Stimulated activated naive CD8-positive, alpha-beta T cell treated with anti-CD3 and anti-CD28 coated beads, Interleukin-15, amount 100 ng/mL, for 72 hours (primary cell): Measurements from ENCODE around the gene FAM9A.
"Not testable (repeated sequence)": the region's sequence is repeated elsewhere in the genome, so short reads cannot be mapped to it uniquely, and the experiment has no call there.

Experiments
- ATAC-seq: fragments of 150-1000 bp; cut with Tn5 transposase; 2 replicates; pipeline ENCODE4 v1.10.0; 2021; ENCODE audit warnings: mild to moderate bottlenecking, moderate library complexity
- DNase-seq, 2 donors: peaks; one replicate each; pipeline ENCODE4 v3.0.0; 2021 to 2022
- H3K27ac Mint-ChIP-seq, 2 donors: one replicate each; pipeline ENCODE4 v1.8.0; 2022; ENCODE audit warnings: mild to moderate bottlenecking in 2 of 2, mixed read lengths in 2 of 2, moderate library complexity in 2 of 2
- H3K27me3 Mint-ChIP-seq: one replicate; pipeline ENCODE4 v1.8.0; 2022; ENCODE audit warnings: mixed read lengths
- H3K4me1 Mint-ChIP-seq: one replicate; pipeline ENCODE4 v1.8.0; 2022; ENCODE audit warnings: mild to moderate bottlenecking, mixed read lengths
- H3K4me3 Mint-ChIP-seq, 2 donors: one replicate each; pipeline ENCODE4 v1.8.0; 2022; ENCODE audit warnings: mild to moderate bottlenecking in 2 of 2, mixed read lengths in 2 of 2, moderate library complexity in 1 of 2
- H3K9me3 Mint-ChIP-seq, 2 donors: one replicate each; pipeline ENCODE4 v1.8.0; 2022; ENCODE audit warnings: mixed read lengths in 2 of 2

FAM9A gene

GRCh38 chrX:8820910-8821527 lies 19.8 kb upstream of the FAM9A start:
- Mint-ChIP-seq H3K4me3 (no peak overlapping the region), H3K4me1 (no peaks in the 10 kb centered on the region), H3K9me3 (no peaks in the 10 kb centered on the region), H3K27me3 (peaks cover 18% of the 10 kb centered on the region), H3K27ac (no peak overlapping the region)
- DNase-seq (no peak), ATAC-seq (no peak)

- H3K4me3 Mint-ChIP-seq = no peak overlapping the region
- no peaks in the 10 kb centered on the region for H3K9me3 Mint-ChIP-seq
- no peak overlapping the region for H3K27ac Mint-ChIP-seq
- no peaks in the 10 kb centered on the region for H3K4me1 Mint-ChIP-seq
- DNase-seq (peak in 1 of 2 donors; percentile 8), ATAC-seq (no peak)
- peaks cover under 1% of the 10 kb centered on the region for H3K27me3 Mint-ChIP-seq
These were observed 14.4 kb upstream of the FAM9A start for GRCh38 chrX:8815460-8816065.

- Mint-ChIP-seq H3K4me1 (no peaks in the 10 kb centered on the region), H3K27me3 (no peaks in the 10 kb centered on the region), H3K27ac (no peak overlapping the region), H3K9me3 (no peaks in the 10 kb centered on the region), H3K4me3 (no peak overlapping the region)
- DNase-seq = no peak
- ATAC-seq = no peak
These were observed 11.9 kb upstream of the FAM9A start for GRCh38 chrX:8813036-8813435.

- no peak for DNase-seq
- Mint-ChIP-seq H3K27ac (no peak overlapping the region), H3K9me3 (no peaks in the 10 kb centered on the region), H3K4me3 (no peak overlapping the region), H3K4me1 (no peaks in the 10 kb centered on the region), H3K27me3 (peaks cover 4% of the 10 kb centered on the region)
- no peak for ATAC-seq
These were observed 10.4 kb upstream of the FAM9A start for GRCh38 chrX:8811611-8812010.

GRCh38 chrX:8808661-8809060 lies 7.5 kb upstream of the FAM9A start:
- H3K27me3 Mint-ChIP-seq = peaks cover 11% of the 10 kb centered on the region
- no peak for ATAC-seq

DNA sequence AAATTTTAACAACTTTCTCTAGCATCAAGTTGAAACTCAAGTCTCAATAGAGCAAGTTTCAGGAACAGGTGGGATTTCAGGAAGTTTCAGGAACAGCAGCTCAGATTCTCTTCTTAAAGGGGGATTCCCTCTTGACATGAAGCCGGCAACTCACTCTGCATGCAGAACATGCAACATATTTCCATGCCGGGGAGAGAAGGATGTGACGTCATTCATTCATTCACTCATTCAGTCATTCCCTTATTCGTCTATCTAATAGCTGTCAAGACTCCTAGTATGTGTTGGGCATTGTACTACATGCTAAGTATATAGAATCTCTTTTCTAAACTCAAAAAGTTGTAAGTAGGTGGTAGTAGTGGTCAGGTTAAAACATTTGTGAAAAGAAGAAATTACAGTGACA lies 4.8 kb upstream of the FAM9A start:
- H3K27me3 Mint-ChIP-seq = peaks cover 18% of the 10 kb centered on the region

More at GRCh38 chrX:8808661-8809060, 7.5 kb upstream of the FAM9A start:
- Mint-ChIP-seq H3K27ac (no peak overlapping the region), H3K4me1 (no peaks in the 10 kb centered on the region), H3K9me3 (no peaks in the 10 kb centered on the region), H3K4me3 (no peak overlapping the region)
- no peak for DNase-seq

GRCh38 chrX:8805046-8805445 lies 3.9 kb upstream of the FAM9A start:
- no peaks in the 10 kb centered on the region for H3K9me3 Mint-ChIP-seq
- no peaks in the 10 kb centered on the region for H3K4me1 Mint-ChIP-seq
- DNase-seq (no peak), ATAC-seq (no peak)
- peaks cover 18% of the 10 kb centered on the region for H3K27me3 Mint-ChIP-seq
- H3K27ac Mint-ChIP-seq = no peak overlapping the region
- H3K4me3 Mint-ChIP-seq = no peak overlapping the region

More for the DNA sequence above, 4.8 kb upstream of the FAM9A start:
- Mint-ChIP-seq H3K4me3 (no peak overlapping the region), H3K9me3 (no peaks in the 10 kb centered on the region), H3K27ac (no peak overlapping the region), H3K4me1 (no peaks in the 10 kb centered on the region)
- DNase-seq (no peak), ATAC-seq (no peak)

DNA sequence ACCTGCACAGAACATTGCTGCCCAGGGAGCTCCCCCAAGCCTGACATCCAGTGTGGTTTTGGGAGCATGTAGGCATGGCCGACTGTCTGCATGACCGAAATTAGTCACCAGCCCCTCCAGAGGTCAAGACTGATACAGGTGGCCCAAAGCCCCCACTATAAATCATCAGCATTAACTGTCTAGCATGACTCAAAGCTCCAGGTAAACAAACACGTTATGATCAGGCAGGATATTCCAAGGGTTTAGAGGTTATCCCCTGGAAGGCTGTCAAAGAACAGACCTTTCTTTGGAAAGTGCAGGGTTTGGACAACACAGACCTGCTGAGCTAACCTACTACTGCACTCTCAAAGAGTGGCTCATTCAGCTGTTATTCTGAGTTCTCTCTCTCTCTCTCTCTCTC lies 2.1 kb upstream of the FAM9A start:
- Mint-ChIP-seq H3K4me1 (no peaks in the 10 kb centered on the region), H3K4me3 (no peak overlapping the region), H3K9me3 (no peaks in the 10 kb centered on the region), H3K27ac (no peak overlapping the region), H3K27me3 (peaks cover 18% of the 10 kb centered on the region)
- ATAC-seq (no peak), DNase-seq (no peak)

DNA sequence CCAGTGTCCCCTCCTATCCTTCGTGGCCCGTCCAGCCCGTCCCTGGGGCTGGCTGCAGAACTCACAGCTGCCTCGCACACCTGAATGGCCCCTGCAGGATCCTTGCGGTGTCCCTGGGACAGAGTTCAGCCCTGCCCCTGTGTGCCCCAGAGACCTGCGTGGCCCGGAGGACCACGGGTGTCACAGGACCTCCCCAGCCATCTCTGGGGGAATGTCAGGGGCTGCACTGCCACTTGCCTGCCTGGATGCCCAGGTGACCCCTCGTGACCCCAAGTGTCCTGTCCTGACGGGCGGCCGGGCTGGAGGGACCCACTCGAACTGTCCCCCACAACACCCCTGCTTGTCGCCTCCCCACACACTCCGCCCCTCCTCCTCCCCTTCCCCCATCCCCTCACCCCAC lies 832 bp downstream of the FAM9A start:
- not testable (repeated sequence) for H3K27ac Mint-ChIP-seq, H3K4me3 Mint-ChIP-seq, H3K9me3 Mint-ChIP-seq, H3K4me1 Mint-ChIP-seq, DNase-seq
- ATAC-seq = peak; percentile 28
- H3K27me3 Mint-ChIP-seq = peaks cover 11% of the 10 kb centered on the region

- H3K27me3 Mint-ChIP-seq = peaks cover 22% of the 10 kb centered on the region
- not testable (repeated sequence) for H3K4me1 Mint-ChIP-seq, DNase-seq, H3K27ac Mint-ChIP-seq, ATAC-seq, H3K4me3 Mint-ChIP-seq, H3K9me3 Mint-ChIP-seq
These were observed 1.9 kb downstream of the FAM9A start for GRCh38 chrX:8799281-8799680.

DNA sequence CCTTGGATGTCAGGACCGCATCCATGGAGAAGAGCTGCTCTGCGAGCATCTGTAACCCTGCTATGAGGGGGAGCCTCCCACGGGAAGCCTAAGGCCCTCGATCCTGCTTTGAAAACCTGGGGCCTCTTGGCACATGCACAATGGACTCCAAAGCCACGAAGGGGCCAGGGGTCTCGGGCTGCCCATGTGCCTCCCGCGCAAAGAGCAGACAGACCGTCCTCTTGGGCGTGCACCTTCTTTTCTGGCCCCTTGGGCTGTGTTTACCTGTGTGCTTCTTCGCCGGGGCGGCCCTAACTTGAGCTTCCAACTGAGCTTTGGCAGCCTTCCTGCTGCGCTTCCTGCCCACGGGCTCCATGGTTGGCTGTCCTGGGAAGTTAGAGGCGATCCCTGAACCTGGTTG lies 2.5 kb downstream of the FAM9A start:
- not testable (repeated sequence) for H3K9me3 Mint-ChIP-seq, H3K4me1 Mint-ChIP-seq, DNase-seq, H3K27ac Mint-ChIP-seq, H3K4me3 Mint-ChIP-seq, ATAC-seq
- peaks cover 22% of the 10 kb centered on the region for H3K27me3 Mint-ChIP-seq

- ATAC-seq, H3K27me3 Mint-ChIP-seq, H3K27ac Mint-ChIP-seq, H3K9me3 Mint-ChIP-seq, DNase-seq, H3K4me3 Mint-ChIP-seq, H3K4me1 Mint-ChIP-seq: not testable (repeated sequence)
These were observed 14.1 kb downstream of the FAM9A start for GRCh38 chrX:8787119-8787518.

DNA sequence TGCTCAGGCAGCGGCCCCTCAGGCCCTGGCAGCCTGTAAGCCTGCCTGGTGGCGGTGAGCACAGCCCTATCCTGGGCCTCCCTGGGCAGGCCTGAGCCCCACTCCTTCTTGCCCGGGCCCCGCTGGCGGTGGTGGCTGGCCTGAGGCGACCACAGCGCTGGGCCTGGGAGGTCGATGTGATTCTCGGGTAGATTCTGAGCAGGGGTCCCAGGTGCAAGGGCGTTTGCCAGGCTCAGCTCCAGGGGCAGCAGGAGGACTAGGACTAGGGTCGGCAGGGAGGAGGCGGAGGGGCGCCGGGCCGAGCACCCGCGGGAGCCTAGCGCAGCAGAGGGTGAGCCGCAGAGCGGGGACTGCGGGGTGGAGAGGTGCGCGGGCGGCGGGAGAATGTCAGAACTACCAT lies 17.0 kb downstream of the FAM9A start:
- H3K4me3 Mint-ChIP-seq = no peak overlapping the region
- DNase-seq (no peak), ATAC-seq (no peak)
- no peaks in the 10 kb centered on the region for H3K4me1 Mint-ChIP-seq
- H3K27ac Mint-ChIP-seq = no peak overlapping the region
- H3K9me3 Mint-ChIP-seq = no peaks in the 10 kb centered on the region
- H3K27me3 Mint-ChIP-seq = no peaks in the 10 kb centered on the region

- H3K9me3 Mint-ChIP-seq = no peaks in the 10 kb centered on the region
- no peaks in the 10 kb centered on the region for H3K4me1 Mint-ChIP-seq
- ATAC-seq (no peak), DNase-seq (no peak)
- peak overlapping the region in 1 of 2 donors; percentile 33 for H3K4me3 Mint-ChIP-seq
- H3K27me3 Mint-ChIP-seq = no peaks in the 10 kb centered on the region
- no peak overlapping the region for H3K27ac Mint-ChIP-seq
These were observed 17.5 kb downstream of the FAM9A start for GRCh38 chrX:8783714-8784098.

DNA sequence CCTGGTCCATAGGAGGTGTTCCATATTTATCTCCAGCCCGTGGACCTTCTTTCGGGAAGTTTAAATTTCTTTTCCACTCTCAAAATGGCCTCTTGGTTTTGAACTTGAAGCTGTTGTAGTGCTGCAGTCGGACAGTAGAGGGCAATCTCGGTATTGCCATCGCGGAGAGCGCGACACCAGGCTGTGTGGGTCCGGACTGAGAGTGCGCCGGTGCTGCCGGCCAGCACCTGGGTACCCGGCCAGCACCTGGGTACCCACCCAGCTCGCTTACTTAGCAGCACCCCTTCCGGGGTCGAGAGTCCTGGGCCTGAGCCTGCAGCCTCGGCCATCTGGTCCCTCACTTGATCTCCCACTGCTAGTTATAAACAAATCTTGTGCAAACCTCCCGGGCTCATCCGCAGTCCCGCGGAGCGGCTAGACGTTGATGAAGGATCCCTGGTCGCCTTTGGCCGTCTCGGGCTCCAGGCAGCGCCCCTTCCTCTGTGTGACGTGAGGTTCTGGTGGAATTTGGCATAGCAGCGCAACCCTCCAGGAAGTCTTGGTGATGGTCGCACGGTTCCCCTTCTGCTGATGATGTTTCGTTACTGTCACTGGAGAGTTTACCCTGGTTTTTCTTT lies 18.0 kb downstream of the FAM9A start:
- peak; percentile 46 for ATAC-seq
- Mint-ChIP-seq H3K9me3 (no peaks in the 10 kb centered on the region), H3K4me3 (peak overlapping the region; percentile 15 to 33), H3K27ac (no peak overlapping the region), H3K4me1 (no peaks in the 10 kb centered on the region), H3K27me3 (no peaks in the 10 kb centered on the region)
- peak; percentile 7 to 30 for DNase-seq

GRCh38 chrX:8782595-8782994 lies 18.6 kb downstream of the FAM9A start:
- no peaks in the 10 kb centered on the region for H3K27me3 Mint-ChIP-seq
- H3K4me3 Mint-ChIP-seq = no peak overlapping the region
- H3K27ac Mint-ChIP-seq = no peak overlapping the region
- no peaks in the 10 kb centered on the region for H3K9me3 Mint-ChIP-seq
- DNase-seq = no peak
- no peaks in the 10 kb centered on the region for H3K4me1 Mint-ChIP-seq
- no peak for ATAC-seq
